Activated CD4-positive, alpha-beta T cell treated with anti-CD3 and anti-CD28 coated beads, Interleukin-2, amount 50 U/mL, for 16 hours (primary cell): ENCODE results near the gene TMEM238.

Experiments used
- DNase-seq: peaks from one replicate; pipeline ENCODE4 v3.0.0-alpha.2; 2020

Gene TMEM238

GRCh38 chr19:55354698-55355212 lies 29.3 kb downstream of the TMEM238 start, which contains the start of gene COX6B2:
COX6B2 (minus strand) TSS chr19:55354719; CDS start chr19:55354521, 198 bp downstream.
- DNase-seq: no peak

- no peak for DNase-seq
Observed at GRCh38 chr19:55353803-55354697, 30.0 kb downstream of the TMEM238 start.

- no peak for DNase-seq
Observed at GRCh38 chr19:55353356-55353802, 30.7 kb downstream of the TMEM238 start.

- no peak for DNase-seq
Observed at GRCh38 chr19:55352549-55353145, 31.4 kb downstream of the TMEM238 start.

- DNase-seq: no peak
Observed at GRCh38 chr19:55352040-55352439, 32.1 kb downstream of the TMEM238 start.

GRCh38 chr19:55350620-55351315 lies 33.3 kb downstream of the TMEM238 start:
- no peak for DNase-seq

GRCh38 chr19:55348317-55349034 lies 35.6 kb downstream of the TMEM238 start:
- DNase-seq: no peak

- DNase-seq: no peak
Observed at GRCh38 chr19:55347442-55348009, 36.6 kb downstream of the TMEM238 start.

- no peak for DNase-seq
Observed at GRCh38 chr19:55346725-55347441, 37.2 kb downstream of the TMEM238 start.

GRCh38 chr19:55345818-55346724 lies 38.0 kb downstream of the TMEM238 start:
- DNase-seq: no peak

GRCh38 chr19:55345101-55345817 lies 38.8 kb downstream of the TMEM238 start:
- no peak for DNase-seq

GRCh38 chr19:55344444-55344843 lies 39.6 kb downstream of the TMEM238 start:
- no peak for DNase-seq

GRCh38 chr19:55341595-55342531 lies 42.2 kb downstream of the TMEM238 start:
- DNase-seq: no peak

- DNase-seq: peak; percentile 63
Observed at GRCh38 chr19:55341171-55341588, 42.9 kb downstream of the TMEM238 start.

GRCh38 chr19:55340784-55341147 lies 43.3 kb downstream of the TMEM238 start:
- no peak for DNase-seq

- no peak for DNase-seq
Observed at GRCh38 chr19:55339889-55340783, 44.0 kb downstream of the TMEM238 start.

- DNase-seq: peak; percentile 100
Observed at GRCh38 chr19:55339105-55339888, 44.8 kb downstream of the TMEM238 start, which contains the start of gene KMT5C. KMT5C (plus strand) TSS chr19:55339876; CDS start chr19:55341937, 2,061 bp downstream.
